GM21529 (cell line): ENCODE results near the gene UBE2B.
"Not testable (repeated sequence)": the region's sequence is repeated elsewhere in the genome, so short reads cannot be mapped to it uniquely, and the experiment has no call there.

ENCODE experiments used
- ATAC-seq: cut with Tn5 transposase; IDR thresholded peaks from one replicate; pipeline ENCODE4 v1.9.1; 2021; ENCODE audit not compliant: unreplicated experiment

The UBE2B gene

GRCh38 chr5:134398609-134399155 lies 27.3 kb downstream of the UBE2B start:
- ATAC-seq: no peak

- ATAC-seq: no peak
Measured at GRCh38 chr5:134403951-134404350, 32.6 kb downstream of the UBE2B start.

GRCh38 chr5:134406390-134406789 lies 35.0 kb downstream of the UBE2B start:
- ATAC-seq: no peak

GRCh38 chr5:134409321-134409720 lies 38.0 kb downstream of the UBE2B start:
- ATAC-seq: no peak

GRCh38 chr5:134410822-134411221 lies 39.5 kb downstream of the UBE2B start:
- ATAC-seq: no peak

GRCh38 chr5:134411228-134411545 lies 39.8 kb downstream of the UBE2B start:
- ATAC-seq: no peak

- peak; percentile 97 for ATAC-seq
Measured at GRCh38 chr5:134411546-134412266, 40.3 kb downstream of the UBE2B start, which contains the start of gene CDKN2AIPNL. TSS of gene CDKN2AIPNL (minus strand) at chr5:134411881. CDS start at chr5:134411854, 27 bp downstream.

- ATAC-seq: no peak
Measured at GRCh38 chr5:134413046-134413445, 41.7 kb downstream of the UBE2B start.

GRCh38 chr5:134417707-134418106 lies 46.3 kb downstream of the UBE2B start:
- ATAC-seq: no peak

GRCh38 chr5:134418958-134419357 lies 47.6 kb downstream of the UBE2B start:
- ATAC-seq: no peak

- no peak for ATAC-seq
Measured at GRCh38 chr5:134420343-134420742, 49.0 kb downstream of the UBE2B start.

- not testable (repeated sequence) for ATAC-seq
Measured at GRCh38 chr5:134421038-134421437, 49.7 kb downstream of the UBE2B start.

- ATAC-seq: no peak
Measured at GRCh38 chr5:134422791-134423365, 51.5 kb downstream of the UBE2B start.

- ATAC-seq: no peak
Measured at GRCh38 chr5:134423376-134423775, 52.0 kb downstream of the UBE2B start.

- no peak for ATAC-seq
Measured at GRCh38 chr5:134426361-134426760, 55.0 kb downstream of the UBE2B start.

GRCh38 chr5:134427540-134428041 lies 56.2 kb downstream of the UBE2B start:
- ATAC-seq: no peak

- ATAC-seq: no peak
Measured at GRCh38 chr5:134430001-134430569, 58.7 kb downstream of the UBE2B start.

- no peak for ATAC-seq
Measured at GRCh38 chr5:134432174-134432573, 60.8 kb downstream of the UBE2B start.

GRCh38 chr5:134432677-134433359 lies 61.4 kb downstream of the UBE2B start:
- no peak for ATAC-seq

- no peak for ATAC-seq
Measured at GRCh38 chr5:134435560-134435959, 64.2 kb downstream of the UBE2B start.
